ENCODE data around the gene ADGRF4.

DNA sequence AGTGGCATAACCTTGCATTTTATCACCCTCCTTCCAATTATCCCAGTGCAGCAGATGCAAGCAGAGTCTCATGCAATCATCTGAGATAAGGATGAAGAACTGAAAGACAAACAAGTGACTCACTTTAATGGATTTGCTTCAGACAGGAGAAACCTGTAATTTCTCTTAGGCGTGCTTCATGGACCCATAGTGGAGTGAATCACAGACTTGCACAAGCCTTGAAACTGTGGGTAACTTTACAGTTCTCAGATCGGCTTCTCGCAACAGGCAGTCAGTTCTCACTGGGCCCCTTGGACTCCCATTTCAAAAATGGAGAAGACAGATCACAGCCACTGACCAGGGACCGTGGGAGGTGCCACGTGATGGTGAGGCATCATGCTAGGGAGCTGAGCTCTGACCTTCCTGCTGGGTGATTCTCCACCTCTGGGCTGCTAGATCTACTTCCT, at the start of gene ADGRF4:
- TF ChIP-seq CTCF (IDR thresholded peaks at IDR 0.05): no peak
- no peak for TF ChIP-seq ZFX (IDR thresholded peaks at IDR 0.05; ENCODE audit: borderline replicate concordance)

Measured in 22Rv1 (cell line).